Peyer's patch (tissue), 4 donors: Measurements from ENCODE around the gene MAB21L3. TPM values are rescaled to one million over a fixed set of nuclear protein-coding genes. Genes with fewer than 3 reads are reported as not detected.
A peak's percentile ranks its signal among the peaks of the same experiment; 100 is the strongest.

Experiments
- DNase-seq, 3 donors: peaks; one replicate each; pipeline ENCODE4 v3.0.0-alpha.2; 2017 to 2019
- H3K27ac ChIP-seq, 4 donors: fragments of 200-600 bp; sonication (generic); one replicate each; pipeline ENCODE4 v1.5.1; 2016 to 2019
- H3K27me3 ChIP-seq, 2 donors: fragments of 200-600 bp; sonication (generic); one replicate each; pipeline ENCODE4 v1.5.1; 2019
- H3K36me3 ChIP-seq, 3 donors: fragments of 200-600 bp; sonication (generic); one replicate each; pipeline ENCODE4 v1.5.1; 2016 to 2019
- H3K4me1 ChIP-seq, 4 donors: fragments of 200-600 bp; sonication (generic); one replicate each; pipeline ENCODE4 v1.5.1; 2016 to 2019
- H3K4me3 ChIP-seq, 4 donors: fragments of 200-600 bp; sonication (generic); 1 replicate in 3 of 4; 2 replicates in 1 of 4; pipeline ENCODE4 v1.5.1; 2016 to 2019; ENCODE audit warnings: mild to moderate bottlenecking in 1 of 4
- H3K9me3 ChIP-seq, 4 donors: fragments of 200-600 bp; sonication (generic); one replicate each; pipeline ENCODE4 v1.5.1; 2016 to 2019; ENCODE audit warnings: mild to moderate bottlenecking in 1 of 4
- CTCF ChIP-seq, 6 experiments: fragments of 450-650 bp in 4 of 6; fragments of 200-600 bp in 2 of 6; sonication (generic) in 1 of 6; IDR thresholded peaks; one replicate each; pipeline ENCODE4 v1.5.1; 2017 to 2019; ENCODE audit warnings: antibody characterized with exemption in 6 of 6, mild to moderate bottlenecking in 3 of 6, moderate library complexity in 1 of 6
- POLR2A ChIP-seq, 2 donors: fragments of 450-650 bp; IDR thresholded peaks; one replicate each; pipeline ENCODE4 v1.5.1; 2017; ENCODE audit warnings: antibody characterized with exemption in 2 of 2, mild to moderate bottlenecking in 2 of 2, moderate library complexity in 2 of 2
- total RNA-seq, 4 donors: library from RNA; depleted of rRNA; stranded (reverse); fragments of >200 nt; gene quantifications; one replicate each; pipeline ENCODE4 v1.1.0, GENCODE V29; 2016

MAB21L3 gene
- total RNA-seq, 4 donors from 2014 or later = 0.94 to 1.8 (median 1.1) TPM; not detected in 1

- H3K36me3 ChIP-seq = no peaks in the 10 kb centered on the region
- peak overlapping the region in 1 of 4 donors; percentile 82 for H3K27ac ChIP-seq
- no peak overlapping the region for H3K4me3 ChIP-seq
- no peaks in the 10 kb centered on the region for H3K27me3 ChIP-seq
- no peak for TF ChIP-seq CTCF (IDR thresholded peaks at IDR 0.05)
- no peak for TF ChIP-seq POLR2A (IDR thresholded peaks at IDR 0.05)
- no peaks in the 10 kb centered on the region for H3K9me3 ChIP-seq
- peaks cover 0 to 8% (median 5%) of the 10 kb centered on the region in 4 donors for H3K4me1 ChIP-seq
- no peak for DNase-seq
Observed at GRCh38 chr1:116153692-116154031, 42.5 kb downstream of the MAB21L3 start.

GRCh38 chr1:116154536-116154935 is 43.3 kb downstream of the MAB21L3 start:
- Histone ChIP-seq H3K27ac (no peak overlapping the region), H3K9me3 (no peaks in the 10 kb centered on the region), H3K27me3 (no peaks in the 10 kb centered on the region), H3K36me3 (no peaks in the 10 kb centered on the region), H3K4me1 (peaks cover 0 to 8% (median 5%) of the 10 kb centered on the region in 4 donors), H3K4me3 (no peak overlapping the region)
- no peak for DNase-seq
- TF ChIP-seq CTCF (IDR thresholded peaks at IDR 0.05) = no peak
- TF ChIP-seq POLR2A (IDR thresholded peaks at IDR 0.05) = no peak

DNA sequence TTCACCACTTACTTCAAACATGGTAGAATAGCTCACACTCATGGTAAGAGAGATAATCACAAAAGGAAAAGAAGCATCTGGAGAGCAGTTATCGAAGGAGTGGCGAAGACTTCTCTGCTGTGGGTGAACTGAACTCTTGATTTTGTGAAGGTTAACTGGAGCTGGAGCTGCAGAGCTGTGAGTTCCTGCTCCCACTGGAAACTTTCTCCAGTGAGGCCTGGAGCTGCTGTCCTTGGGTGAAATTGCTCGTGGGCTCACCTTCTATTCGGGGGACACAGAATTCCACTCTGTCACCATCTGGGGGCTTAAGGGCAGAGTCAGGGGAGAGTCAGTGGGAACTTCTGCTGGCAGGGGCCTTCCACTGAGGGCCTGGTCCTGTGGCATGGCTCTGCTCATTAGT is 45.9 kb downstream of the MAB21L3 start:
- H3K36me3 ChIP-seq = no peaks in the 10 kb centered on the region
- TF ChIP-seq POLR2A (IDR thresholded peaks at IDR 0.05) (no peak), CTCF (IDR thresholded peaks at IDR 0.05) (no peak)
- peaks cover 0 to 3% (median 0%) of the 10 kb centered on the region in 4 donors for H3K4me1 ChIP-seq
- DNase-seq = no peak
- H3K27me3 ChIP-seq = no peaks in the 10 kb centered on the region
- H3K9me3 ChIP-seq = no peaks in the 10 kb centered on the region
- H3K27ac ChIP-seq = no peak overlapping the region
- no peak overlapping the region for H3K4me3 ChIP-seq

DNA sequence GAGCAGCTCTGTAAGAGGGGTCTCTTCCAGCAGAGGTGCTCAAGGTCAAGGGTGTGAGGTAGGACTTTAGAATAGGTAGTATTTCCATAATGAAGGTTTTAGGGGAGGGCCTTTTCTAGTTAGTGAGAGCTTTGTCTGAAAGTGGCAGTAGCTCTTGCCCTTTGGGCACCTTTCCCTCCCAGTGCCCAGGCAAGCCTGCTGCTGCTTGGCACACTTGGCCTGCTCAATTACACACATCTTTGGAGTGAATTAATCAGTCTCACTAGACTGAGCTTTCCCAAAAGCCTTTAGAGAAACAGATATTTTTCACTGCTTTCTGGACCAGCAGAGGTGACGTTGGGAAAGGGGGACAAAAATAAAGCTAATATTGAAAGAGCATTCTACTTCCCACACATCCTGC is 48.0 kb downstream of the MAB21L3 start:
- DNase-seq = no peak
- Histone ChIP-seq H3K4me1 (peaks cover 0 to 4% (median 0%) of the 10 kb centered on the region in 4 donors), H3K9me3 (no peaks in the 10 kb centered on the region), H3K27me3 (no peaks in the 10 kb centered on the region), H3K36me3 (no peaks in the 10 kb centered on the region), H3K4me3 (no peak overlapping the region), H3K27ac (no peak overlapping the region)
- TF ChIP-seq CTCF (IDR thresholded peaks at IDR 0.05) = no peak
- no peak for TF ChIP-seq POLR2A (IDR thresholded peaks at IDR 0.05)

DNA sequence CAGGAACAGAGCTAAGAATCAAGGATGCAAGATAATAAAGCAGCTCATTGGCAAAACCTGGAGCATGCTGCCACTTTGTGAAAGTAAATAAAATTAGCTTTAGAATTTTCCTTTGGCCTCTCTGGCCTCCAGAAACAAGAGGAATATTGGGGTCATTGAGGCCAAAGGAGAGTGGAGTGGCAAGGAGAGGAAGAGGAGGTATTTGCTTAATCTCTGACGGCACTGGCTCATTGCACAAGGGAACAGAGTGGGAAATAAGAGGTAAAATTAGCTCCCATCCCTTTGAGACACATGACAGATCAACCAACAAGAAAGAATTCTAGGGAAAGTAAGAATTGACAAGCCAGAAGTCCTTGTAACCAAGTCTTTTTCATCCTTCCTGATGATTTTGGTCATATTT is 48.4 kb downstream of the MAB21L3 start:
- no peak for DNase-seq
- Histone ChIP-seq H3K27me3 (no peaks in the 10 kb centered on the region), H3K9me3 (no peaks in the 10 kb centered on the region), H3K36me3 (no peaks in the 10 kb centered on the region), H3K27ac (no peak overlapping the region), H3K4me1 (peaks cover 0 to 8% (median 0%) of the 10 kb centered on the region in 4 donors), H3K4me3 (no peak overlapping the region)
- TF ChIP-seq CTCF (IDR thresholded peaks at IDR 0.05) (no peak), POLR2A (IDR thresholded peaks at IDR 0.05) (no peak)

- no peak for TF ChIP-seq POLR2A (IDR thresholded peaks at IDR 0.05)
- no peak for TF ChIP-seq CTCF (IDR thresholded peaks at IDR 0.05)
- H3K4me1 ChIP-seq = peaks cover 0 to 9% (median 0%) of the 10 kb centered on the region in 4 donors
- no peaks in the 10 kb centered on the region for H3K9me3 ChIP-seq
- H3K36me3 ChIP-seq = no peaks in the 10 kb centered on the region
- H3K4me3 ChIP-seq = no peak overlapping the region
- no peaks in the 10 kb centered on the region for H3K27me3 ChIP-seq
- H3K27ac ChIP-seq = no peak overlapping the region
- DNase-seq = no peak
Observed at GRCh38 chr1:116161390-116161789, 50.2 kb downstream of the MAB21L3 start.
